GM19240 (cell line): ENCODE results near the gene ABHD5.

Experiments
- DNase-seq: peaks from one replicate; pipeline ENCODE4 v3.0.0; 2011; ENCODE audit warnings: low spot score; ENCODE audit not compliant: insufficient read length

The ABHD5 gene

GRCh38 chr3:43779850-43780249 lies 89.1 kb downstream of the ABHD5 start:
- no peak for DNase-seq

GRCh38 chr3:43782541-43782940 lies 91.8 kb downstream of the ABHD5 start:
- no peak for DNase-seq
